A204.1 (cell line): ENCODE measurements around the gene UGT2B28.
"Not testable (repeated sequence)": the region's sequence is repeated elsewhere in the genome, so short reads cannot be mapped to it uniquely, and the experiment has no call there.

Experiments used
- FAIRE-seq: peaks from 2 replicates; lab custom pipeline; 2012; peaks lifted over from hg19 to GRCh38; lab: Jason Lieb, UNC

The UGT2B28 gene

DNA sequence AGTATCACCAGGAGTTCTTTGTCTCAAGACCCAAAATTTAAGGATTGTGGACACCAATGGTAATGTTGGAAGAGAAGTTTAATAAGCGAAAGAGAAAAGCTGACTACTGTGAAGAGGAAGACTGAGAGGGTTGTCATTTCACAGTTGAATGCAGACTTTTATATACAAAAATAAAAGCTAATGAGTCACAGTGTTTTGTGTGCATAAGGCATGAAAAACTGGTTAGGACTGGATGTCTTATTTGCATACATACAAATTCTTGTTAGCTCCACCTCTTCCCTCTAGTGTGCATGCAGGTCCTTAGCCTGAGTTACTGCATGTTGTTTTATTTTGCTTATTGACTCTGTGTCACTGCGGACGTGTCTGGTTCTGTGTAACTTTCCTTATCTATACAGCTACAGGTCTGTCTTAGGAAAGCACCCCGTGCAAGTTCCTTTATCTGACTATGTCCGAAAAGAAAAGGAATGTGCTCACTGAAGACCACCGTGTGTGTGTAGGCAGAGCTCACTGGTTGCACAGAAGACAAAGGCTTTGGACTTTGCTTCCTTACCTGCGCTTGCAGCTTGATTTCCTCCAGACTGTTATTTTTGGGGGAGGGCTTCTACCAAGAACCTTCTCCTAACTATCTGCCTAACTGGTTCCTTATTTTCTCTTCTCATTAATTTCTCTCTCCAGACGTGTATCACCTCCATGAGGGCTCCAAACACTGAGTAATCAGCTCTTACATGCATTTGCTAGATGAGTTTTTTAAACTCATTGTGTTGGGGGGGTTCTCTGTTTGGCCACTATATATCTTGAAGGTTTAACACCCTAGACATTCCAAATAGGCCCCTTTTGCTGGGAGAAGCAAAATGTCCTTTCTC is 63.5 kb downstream of the UGT2B28 start:
- FAIRE-seq: not testable (repeated sequence)
